ENCODE data around the gene RHOH. TPM values are rescaled to one million over a fixed set of nuclear protein-coding genes. Genes with fewer than 3 reads are reported as not detected.

The RHOH gene
- polyA plus RNA-seq, 1 donor (not counting 4 experiments of a cell fraction or from before 2014, with no cell fraction given), result 0.04 TPM

DNA sequence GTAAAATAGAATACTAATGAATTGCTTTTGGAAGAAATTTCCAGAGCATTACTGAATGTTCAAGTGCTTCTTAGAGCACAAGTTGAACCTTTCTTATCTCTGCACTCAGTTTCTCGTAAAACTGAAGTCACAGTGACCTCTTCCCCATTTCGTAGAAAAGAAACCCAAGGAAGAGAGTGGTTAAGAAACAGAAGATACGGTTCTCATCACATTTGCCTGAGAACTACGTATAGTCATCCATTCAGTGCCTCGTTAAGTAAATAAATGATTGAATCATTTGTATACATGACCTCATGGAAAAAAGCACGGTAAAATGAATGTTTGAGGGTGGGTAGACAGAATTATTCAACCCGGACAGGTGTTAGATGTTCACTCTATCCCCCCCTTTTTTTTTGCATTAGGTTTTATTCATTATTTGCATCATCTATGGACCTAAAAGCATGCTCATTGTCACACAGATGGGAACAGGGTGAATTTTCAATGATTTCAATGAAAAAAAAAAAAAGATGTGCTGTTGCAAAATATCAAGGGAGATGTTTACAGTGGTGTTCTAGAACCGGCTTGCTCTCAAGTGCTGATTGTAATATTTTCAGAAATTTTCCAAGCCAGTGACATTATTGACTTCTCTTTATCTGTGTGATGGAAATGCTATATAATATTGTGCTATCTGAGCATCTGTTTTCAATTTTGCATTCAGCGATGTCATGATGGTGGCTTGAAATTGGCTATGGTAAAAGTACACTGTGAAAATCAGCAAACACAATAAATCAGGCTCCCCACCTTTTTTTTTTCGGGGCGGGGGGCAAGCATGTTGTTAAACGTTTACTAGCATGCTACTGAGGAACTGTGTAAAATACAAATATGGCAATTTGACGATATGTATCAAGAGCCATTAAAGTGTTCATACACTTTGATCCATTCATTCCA lies 4.3 kb downstream of the RHOH start:
- Histone ChIP-seq H3K9me3 (ENCODE audit: control insufficient read depth, low read depth, low read length) (no peaks in the 10 kb centered on the region), H3K4me2 (ENCODE audit: control insufficient read depth, extremely low read depth, insufficient read depth, low read depth, low read length) (no peak overlapping the region), H3K27me3 (ENCODE audit: control insufficient read depth, extremely low read depth, insufficient read depth, low read length) (no peaks in the 10 kb centered on the region), H3K36me3 (ENCODE audit: control insufficient read depth in 2 of 2, extremely low read depth in 1 of 2, insufficient read depth in 2 of 2, low read length in 2 of 2) (no peaks in the 10 kb centered on the region), H3K79me2 (ENCODE audit: control insufficient read depth, insufficient read depth, low read length) (no peaks in the 10 kb centered on the region), H3K27ac (ENCODE audit: control insufficient read depth, insufficient read depth, low read length) (no peak overlapping the region), H3K4me1 (ENCODE audit: control insufficient read depth, extremely low read depth, insufficient read depth, low read length) (no peaks in the 10 kb centered on the region), H2AFZ (ENCODE audit: control insufficient read depth, low read length) (no peak overlapping the region), H3K9ac (ENCODE audit: control insufficient read depth, extremely low read depth, insufficient read depth, low read length) (no peak overlapping the region), H3K9me1 (ENCODE audit: control insufficient read depth, extremely low read depth, insufficient read depth, low read length) (no peaks in the 10 kb centered on the region), H4K20me1 (ENCODE audit: control insufficient read depth, extremely low read depth, insufficient read depth, low read length) (no peaks in the 10 kb centered on the region), H3K4me3 (ENCODE audit: control insufficient read depth in 2 of 3, extremely low read depth in 1 of 3, insufficient read depth in 2 of 3, low read depth in 1 of 3, low read length in 3 of 3) (no peak overlapping the region)
- TF ChIP-seq, protein P1, sequence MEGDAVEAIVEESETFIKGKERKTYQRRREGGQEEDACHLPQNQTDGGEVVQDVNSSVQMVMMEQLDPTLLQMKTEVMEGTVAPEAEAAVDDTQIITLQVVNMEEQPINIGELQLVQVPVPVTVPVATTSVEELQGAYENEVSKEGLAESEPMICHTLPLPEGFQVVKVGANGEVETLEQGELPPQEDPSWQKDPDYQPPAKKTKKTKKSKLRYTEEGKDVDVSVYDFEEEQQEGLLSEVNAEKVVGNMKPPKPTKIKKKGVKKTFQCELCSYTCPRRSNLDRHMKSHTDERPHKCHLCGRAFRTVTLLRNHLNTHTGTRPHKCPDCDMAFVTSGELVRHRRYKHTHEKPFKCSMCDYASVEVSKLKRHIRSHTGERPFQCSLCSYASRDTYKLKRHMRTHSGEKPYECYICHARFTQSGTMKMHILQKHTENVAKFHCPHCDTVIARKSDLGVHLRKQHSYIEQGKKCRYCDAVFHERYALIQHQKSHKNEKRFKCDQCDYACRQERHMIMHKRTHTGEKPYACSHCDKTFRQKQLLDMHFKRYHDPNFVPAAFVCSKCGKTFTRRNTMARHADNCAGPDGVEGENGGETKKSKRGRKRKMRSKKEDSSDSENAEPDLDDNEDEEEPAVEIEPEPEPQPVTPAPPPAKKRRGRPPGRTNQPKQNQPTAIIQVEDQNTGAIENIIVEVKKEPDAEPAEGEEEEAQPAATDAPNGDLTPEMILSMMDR (optimal IDR thresholded peaks at IDR 0.05 in 1 of 3, IDR thresholded peaks at IDR 0.05 in 1 of 3, conservative IDR thresholded peaks at IDR 0.05 in 1 of 3; ENCODE audit: extremely low read depth in 1 of 3, insufficient read depth in 2 of 3, low read length in 3 of 3), result no peak
- TF ChIP-seq EZH2 (IDR thresholded peaks at IDR 0.05; ENCODE audit: low read length), result no peak
- FAIRE-seq (no peak), DNase-seq (ENCODE audit: low read depth, low spot score) (no peak)
- dilution Hi-C loops (cut with MboI; ENCODE audit: extremely low pct_ligation_motif_present, low sequenced_read_pairs), result no loop called here

DNA sequence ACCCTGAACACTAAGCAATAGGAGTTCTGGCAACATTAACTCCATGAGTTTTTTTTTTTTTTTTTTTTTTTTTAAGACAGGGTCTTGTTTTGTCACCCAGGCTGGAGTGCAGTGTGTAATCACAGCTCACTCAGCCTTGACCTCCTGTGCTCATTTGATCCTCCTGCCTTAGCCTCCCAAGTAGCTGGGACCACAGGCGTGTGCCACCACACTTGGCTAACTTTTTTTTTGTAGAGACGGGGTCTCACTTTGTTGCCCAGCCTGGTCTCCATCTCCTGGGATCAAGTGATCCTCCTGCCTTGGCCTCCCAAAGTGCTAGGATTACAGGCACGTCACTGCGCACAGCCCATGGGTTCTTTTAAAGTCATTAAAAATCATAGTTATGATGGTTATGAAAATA lies 5.1 kb downstream of the RHOH start:
- Histone ChIP-seq H3K9me1 (ENCODE audit: control insufficient read depth, extremely low read depth, insufficient read depth, low read length) (no peaks in the 10 kb centered on the region), H3K27ac (ENCODE audit: control insufficient read depth, insufficient read depth, low read length) (no peak overlapping the region)

More for the DNA sequence above, 5.1 kb downstream of the RHOH start:
- Histone ChIP-seq H3K9me3 (ENCODE audit: control insufficient read depth, low read depth, low read length) (no peaks in the 10 kb centered on the region), H3K4me1 (ENCODE audit: control insufficient read depth, extremely low read depth, insufficient read depth, low read length) (no peaks in the 10 kb centered on the region), H3K4me3 (ENCODE audit: control insufficient read depth in 2 of 3, extremely low read depth in 1 of 3, insufficient read depth in 2 of 3, low read depth in 1 of 3, low read length in 3 of 3) (no peak overlapping the region), H3K27me3 (ENCODE audit: control insufficient read depth, extremely low read depth, insufficient read depth, low read length) (no peaks in the 10 kb centered on the region), H4K20me1 (ENCODE audit: control insufficient read depth, extremely low read depth, insufficient read depth, low read length) (no peaks in the 10 kb centered on the region), H3K36me3 (ENCODE audit: control insufficient read depth in 2 of 2, extremely low read depth in 1 of 2, insufficient read depth in 2 of 2, low read length in 2 of 2) (no peaks in the 10 kb centered on the region), H3K79me2 (ENCODE audit: control insufficient read depth, insufficient read depth, low read length) (no peaks in the 10 kb centered on the region), H3K9ac (ENCODE audit: control insufficient read depth, extremely low read depth, insufficient read depth, low read length) (no peak overlapping the region), H2AFZ (ENCODE audit: control insufficient read depth, low read length) (no peak overlapping the region), H3K4me2 (ENCODE audit: control insufficient read depth, extremely low read depth, insufficient read depth, low read depth, low read length) (no peak overlapping the region)
- FAIRE-seq (no peak), DNase-seq (ENCODE audit: low read depth, low spot score) (no peak)
- no peak for TF ChIP-seq EZH2 (IDR thresholded peaks at IDR 0.05; ENCODE audit: low read length)
- TF ChIP-seq, protein P1 (optimal IDR thresholded peaks at IDR 0.05 in 1 of 3, IDR thresholded peaks at IDR 0.05 in 1 of 3, conservative IDR thresholded peaks at IDR 0.05 in 1 of 3; ENCODE audit: extremely low read depth in 1 of 3, insufficient read depth in 2 of 3, low read length in 3 of 3), result no peak
- dilution Hi-C loops (cut with MboI; ENCODE audit: extremely low pct_ligation_motif_present, low sequenced_read_pairs), result no loop called here

All from keratinocyte (primary cell).